OCI-LY1 (cell line): ENCODE measurements around the gene KLC1.

Experiments used
- H2AFZ ChIP-seq: fragments of 200-600 bp; sonication (generic), shearing (Covaris generic); 2 replicates; pipeline ENCODE4 v1.6.0; 2014; ENCODE audit warnings: antibody characterized with exemption, mild to moderate bottlenecking, low read length
- H3F3A ChIP-seq: fragments of 200-600 bp; sonication (generic), shearing (Covaris generic); 2 replicates; pipeline ENCODE4 v1.6.0; 2014; ENCODE audit warnings: mild to moderate bottlenecking, antibody characterized with exemption, low read length, moderate library complexity; ENCODE audit not compliant: insufficient read depth
- H3K27ac ChIP-seq: fragments of 200-600 bp; sonication (generic); 2 replicates; pipeline ENCODE4 v1.5.1; 2014; ENCODE audit warnings: low read length, mixed run types, mild to moderate bottlenecking, low read depth; ENCODE audit not compliant: poor library complexity, severe bottlenecking
- H3K27me3 ChIP-seq: fragments of 200-600 bp; sonication (generic); 2 replicates; pipeline ENCODE4 v1.6.0; 2014; ENCODE audit warnings: antibody characterized with exemption, mild to moderate bottlenecking, low read length, moderate library complexity; ENCODE audit not compliant: insufficient read depth
- H3K36me3 ChIP-seq: fragments of 200-600 bp; sonication (generic); 2 replicates; pipeline ENCODE4 v1.6.1; 2014; ENCODE audit warnings: mild to moderate bottlenecking, antibody characterized with exemption, low read length, moderate library complexity, mixed read lengths; ENCODE audit not compliant: insufficient read depth
- H3K4me1 ChIP-seq: fragments of 200-600 bp; sonication (generic); 2 replicates; pipeline ENCODE4 v1.5.1; 2014; ENCODE audit warnings: mild to moderate bottlenecking, low read length, moderate library complexity; ENCODE audit not compliant: insufficient read depth, severe bottlenecking
- H3K4me2 ChIP-seq: fragments of 200-600 bp; sonication (generic), shearing (Covaris generic); 2 replicates; pipeline ENCODE4 v1.6.1; 2014; ENCODE audit warnings: low read length
- H3K4me3 ChIP-seq: fragments of 200-600 bp; sonication (generic); 2 replicates; pipeline ENCODE4 v1.5.1; 2014; ENCODE audit warnings: low read length, low read depth, mild to moderate bottlenecking, mixed read lengths; ENCODE audit not compliant: poor library complexity, severe bottlenecking
- H3K79me2 ChIP-seq: fragments of 200-600 bp; shearing (Covaris generic); 2 replicates; pipeline ENCODE4 v1.6.1; 2016; ENCODE audit warnings: mixed run types, low read length, mixed read lengths; ENCODE audit not compliant: insufficient read depth
- H3K9ac ChIP-seq: fragments of 200-600 bp; sonication (generic), shearing (Covaris generic); 2 replicates; pipeline ENCODE4 v1.6.1; 2014; ENCODE audit warnings: mild to moderate bottlenecking, low read length, mixed read lengths
- H3K9me2 ChIP-seq: fragments of 200-600 bp; sonication (generic), shearing (Covaris generic); 2 replicates; pipeline ENCODE4 v1.6.1; 2014; ENCODE audit warnings: low read depth, mild to moderate bottlenecking, low read length, mixed read lengths
- H3K9me3 ChIP-seq: fragments of 200-600 bp; shearing (Covaris generic); 2 replicates; pipeline ENCODE4 v1.6.1; 2014; ENCODE audit warnings: low read length, mixed read lengths
- H4K20me1 ChIP-seq: fragments of 200-600 bp; sonication (generic), shearing (Covaris generic); 2 replicates; pipeline ENCODE4 v1.6.0; 2016; ENCODE audit warnings: mild to moderate bottlenecking, low read length; ENCODE audit not compliant: insufficient read depth
- CTCF ChIP-seq: fragments of 200-600 bp; sonication (generic), shearing (Covaris generic); IDR thresholded peaks from 2 replicates; pipeline ENCODE4 v1.5.1; 2017; ENCODE audit warnings: mild to moderate bottlenecking, antibody characterized with exemption, low read length, moderate library complexity, mixed read lengths
- EZH2 ChIP-seq: fragments of 200-600 bp; sonication (generic), shearing (Covaris generic); IDR thresholded peaks from 2 replicates; pipeline ENCODE4 v1.8.0; 2017; ENCODE audit warnings: borderline replicate concordance, mixed run types, mild to moderate bottlenecking, antibody characterized with exemption, low read length, moderate library complexity, mixed read lengths

Gene KLC1

GRCh38 chr14:103710771-103711377 is 81.9 kb downstream of the KLC1 start:
- TF ChIP-seq EZH2 = no peak
- no peak for TF ChIP-seq CTCF
- no peaks in the 10 kb centered on the region for H4K20me1 ChIP-seq
- H3K79me2 ChIP-seq = peaks cover 16% of the 10 kb centered on the region
- no peaks in the 10 kb centered on the region for H3K27me3 ChIP-seq
- H3K27ac ChIP-seq = peak overlapping the region; percentile 37
- peak overlapping the region; percentile 26 for H3K4me3 ChIP-seq
- H3K4me2 ChIP-seq = peak overlapping the region; percentile 76
- no peak overlapping the region; the same call in 1 of the 2 replicates for H3K9ac ChIP-seq
- peaks cover 40% of the 10 kb centered on the region for H3K4me1 ChIP-seq
- no peaks in the 10 kb centered on the region for H3F3A ChIP-seq
- H3K9me3 ChIP-seq = no peaks in the 10 kb centered on the region
- H2AFZ ChIP-seq = no peak overlapping the region
- H3K36me3 ChIP-seq = peaks cover 76% of the 10 kb centered on the region
- no peaks in the 10 kb centered on the region for H3K9me2 ChIP-seq

GRCh38 chr14:103711516-103712431 is 82.8 kb downstream of the KLC1 start:
- Histone ChIP-seq H3K36me3 (peaks cover 67% of the 10 kb centered on the region), H3K79me2 (peaks cover 18% of the 10 kb centered on the region), H3K9ac (peak overlapping the region; percentile 24; the same call in 1 of the 2 replicates), H3K9me3 (no peaks in the 10 kb centered on the region), H3K9me2 (no peaks in the 10 kb centered on the region), H3K4me3 (peak overlapping the region; percentile 89), H3K4me2 (peak overlapping the region; percentile 76), H3K27ac (peak overlapping the region; percentile 37), H2AFZ (no peak overlapping the region), H3K27me3 (no peaks in the 10 kb centered on the region), H3F3A (no peaks in the 10 kb centered on the region), H3K4me1 (peaks cover 46% of the 10 kb centered on the region), H4K20me1 (no peaks in the 10 kb centered on the region)
- no peak for TF ChIP-seq CTCF
- TF ChIP-seq EZH2 = no peak

- no peaks in the 10 kb centered on the region for H4K20me1 ChIP-seq
Measured at GRCh38 chr14:103712633-103713247, 83.7 kb downstream of the KLC1 start.

More at GRCh38 chr14:103712633-103713247, 83.7 kb downstream of the KLC1 start:
- no peaks in the 10 kb centered on the region for H3K27me3 ChIP-seq
- H3K9me3 ChIP-seq = no peaks in the 10 kb centered on the region
- H3K79me2 ChIP-seq = peaks cover 28% of the 10 kb centered on the region
- no peaks in the 10 kb centered on the region for H3F3A ChIP-seq
- H3K9me2 ChIP-seq = no peaks in the 10 kb centered on the region
- peaks cover 55% of the 10 kb centered on the region for H3K4me1 ChIP-seq
- peaks cover 57% of the 10 kb centered on the region for H3K36me3 ChIP-seq
- H3K4me2 ChIP-seq = peak overlapping the region; percentile 76
- peak overlapping the region; percentile 93; the same call in 1 of the 2 replicates for H3K9ac ChIP-seq
- H2AFZ ChIP-seq = no peak overlapping the region
- TF ChIP-seq EZH2 (no peak), CTCF (no peak)
- peak overlapping the region; percentile 89 for H3K4me3 ChIP-seq
- peak overlapping the region; percentile 60 for H3K27ac ChIP-seq
